Measurements from ENCODE around the gene IQSEC2.

- no peak for TF ChIP-seq POLR2AphosphoS5 (IDR thresholded peaks at IDR 0.05)
- TF ChIP-seq, protein P1, sequence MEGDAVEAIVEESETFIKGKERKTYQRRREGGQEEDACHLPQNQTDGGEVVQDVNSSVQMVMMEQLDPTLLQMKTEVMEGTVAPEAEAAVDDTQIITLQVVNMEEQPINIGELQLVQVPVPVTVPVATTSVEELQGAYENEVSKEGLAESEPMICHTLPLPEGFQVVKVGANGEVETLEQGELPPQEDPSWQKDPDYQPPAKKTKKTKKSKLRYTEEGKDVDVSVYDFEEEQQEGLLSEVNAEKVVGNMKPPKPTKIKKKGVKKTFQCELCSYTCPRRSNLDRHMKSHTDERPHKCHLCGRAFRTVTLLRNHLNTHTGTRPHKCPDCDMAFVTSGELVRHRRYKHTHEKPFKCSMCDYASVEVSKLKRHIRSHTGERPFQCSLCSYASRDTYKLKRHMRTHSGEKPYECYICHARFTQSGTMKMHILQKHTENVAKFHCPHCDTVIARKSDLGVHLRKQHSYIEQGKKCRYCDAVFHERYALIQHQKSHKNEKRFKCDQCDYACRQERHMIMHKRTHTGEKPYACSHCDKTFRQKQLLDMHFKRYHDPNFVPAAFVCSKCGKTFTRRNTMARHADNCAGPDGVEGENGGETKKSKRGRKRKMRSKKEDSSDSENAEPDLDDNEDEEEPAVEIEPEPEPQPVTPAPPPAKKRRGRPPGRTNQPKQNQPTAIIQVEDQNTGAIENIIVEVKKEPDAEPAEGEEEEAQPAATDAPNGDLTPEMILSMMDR (IDR thresholded peaks at IDR 0.05) = no peak
These were observed 32.3 kb upstream of the IQSEC2 start for GRCh38 chrX:53313728-53314105.

All from esophagus muscularis mucosa (tissue), 3 donors.